Measurements from ENCODE around the gene RPP25L.

- TF ChIP-seq POLR2A (IDR thresholded peaks at IDR 0.05) = no peak
- TF ChIP-seq CTCF (IDR thresholded peaks at IDR 0.05) = no peak
- TF ChIP-seq POLR2AphosphoS5 (IDR thresholded peaks at IDR 0.05) = no peak
Measured at GRCh38 chr9:34659592-34660253, 47.8 kb upstream of the RPP25L start.
